H1 (cell line): ENCODE results near the gene MED12L.

Experiments
- EGR1 ChIP-seq: IDR thresholded peaks from 2 replicates; pipeline ENCODE4 v1.6.1; 2011; ENCODE audit warnings: low read depth, low read length, borderline replicate concordance
- EP300 ChIP-seq, 2 experiments: IDR thresholded peaks; 1 replicate in 1 of 2; 2 replicates in 1 of 2; pipeline ENCODE4 v1.6.1; 2011 to 2012; ENCODE audit warnings: low read depth in 2 of 2, low read length in 2 of 2, mild to moderate bottlenecking in 2 of 2, borderline replicate concordance in 1 of 2, inconsistent platforms in 1 of 2, moderate library complexity in 1 of 2
- EZH2 ChIP-seq: fragments of 200-600 bp; sonication (generic); IDR thresholded peaks from 2 replicates; pipeline ENCODE4 v1.7.1; 2012; ENCODE audit warnings: low read depth, mild to moderate bottlenecking, moderate library complexity, low read length, inconsistent platforms; ENCODE audit not compliant: severe bottlenecking
- FOSL1 ChIP-seq: IDR thresholded peaks from 2 replicates; pipeline ENCODE4 v1.6.1; 2011; ENCODE audit warnings: mild to moderate bottlenecking, low read depth, low read length, moderate library complexity; ENCODE audit not compliant: insufficient read depth
- GABPA ChIP-seq: IDR thresholded peaks from 2 replicates; pipeline ENCODE4 v1.6.1; 2011; ENCODE audit warnings: mild to moderate bottlenecking, low read length, moderate library complexity, borderline replicate concordance; ENCODE audit not compliant: insufficient read depth
- POLR2A ChIP-seq, 2 experiments: IDR thresholded peaks; 1 replicate in 1 of 2; 2 replicates in 1 of 2; pipeline ENCODE4 v1.6.1; 2011; ENCODE audit warnings: low read depth in 2 of 2, low read length in 2 of 2, mild to moderate bottlenecking in 2 of 2; ENCODE audit errors: control extremely low read depth in 1 of 2
- RFX5 ChIP-seq: IDR thresholded peaks from 2 replicates; pipeline ENCODE4 v1.6.1; 2011; ENCODE audit warnings: low read depth, low read length, improper control_type of control experiment, borderline replicate concordance
- SUZ12 ChIP-seq: fragments of 200-600 bp; sonication (generic); IDR thresholded peaks from 2 replicates; pipeline ENCODE4 v1.6.1; 2012; ENCODE audit warnings: mild to moderate bottlenecking, inconsistent platforms, low read length, moderate library complexity, mixed read lengths
- TAF1 ChIP-seq: IDR thresholded peaks from 2 replicates; pipeline ENCODE4 v1.6.1; 2011; ENCODE audit warnings: mild to moderate bottlenecking, low read depth, low read length
- TEAD4 ChIP-seq: IDR thresholded peaks from 2 replicates; pipeline ENCODE4 v1.6.1; 2012; ENCODE audit warnings: low read depth, low read length, inconsistent platforms, mixed read lengths
- YY1 ChIP-seq: IDR thresholded peaks from 2 replicates; pipeline ENCODE4 v1.6.1; 2011; ENCODE audit warnings: low read depth, mild to moderate bottlenecking, low read length
- TF ChIP-seq, protein P1 (sequence below), 3 experiments: IDR thresholded peaks; 1 replicate in 2 of 3; 2 replicates in 1 of 3; pipeline versions ENCODE4 v1.5.1 to v1.6.1; 2011; ENCODE audit warnings: low read length in 3 of 3, mild to moderate bottlenecking in 3 of 3, inconsistent platforms in 2 of 3, low read depth in 1 of 3, moderate library complexity in 1 of 3; ENCODE audit not compliant: insufficient read depth in 1 of 3; ENCODE audit errors: control extremely low read depth in 1 of 3
- TF ChIP-seq, protein P2 (sequence below): IDR thresholded peaks from 2 replicates; pipeline ENCODE4 v1.6.1; 2012; ENCODE audit warnings: inconsistent platforms
- TF ChIP-seq, protein P3 (sequence below): IDR thresholded peaks from 2 replicates; pipeline ENCODE4 v1.6.1; 2012; ENCODE audit warnings: low read length, inconsistent platforms

DNA sequence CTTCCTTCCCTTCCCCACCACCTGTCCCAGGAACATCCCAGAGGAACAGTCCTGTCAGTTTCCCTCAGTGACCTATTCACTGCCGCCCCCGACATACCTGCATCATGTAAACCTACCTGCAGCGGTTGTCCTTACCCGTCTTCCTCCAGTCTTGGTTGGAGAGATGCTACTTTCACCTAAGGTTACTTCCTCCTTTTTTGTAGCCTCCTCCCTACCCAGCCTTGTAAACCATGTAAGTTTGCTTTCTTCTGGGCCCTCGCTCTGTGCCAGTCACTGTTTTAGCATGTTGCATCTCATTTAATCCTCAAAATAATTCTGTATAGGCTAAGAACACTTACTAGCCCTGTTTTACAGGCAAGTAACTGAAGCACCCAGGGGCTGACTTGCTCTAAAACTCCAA lies 59.3 kb downstream of the MED12L start:
- TF ChIP-seq POLR2A (IDR thresholded peaks at IDR 0.05; ENCODE audit: control extremely low read depth in 1 of 2, low read depth in 2 of 2, low read length in 2 of 2): no peak
- no peak for TF ChIP-seq EGR1
- no peak for TF ChIP-seq EZH2
- TF ChIP-seq TAF1: no peak
- no peak for TF ChIP-seq YY1
- TF ChIP-seq, protein P1, sequence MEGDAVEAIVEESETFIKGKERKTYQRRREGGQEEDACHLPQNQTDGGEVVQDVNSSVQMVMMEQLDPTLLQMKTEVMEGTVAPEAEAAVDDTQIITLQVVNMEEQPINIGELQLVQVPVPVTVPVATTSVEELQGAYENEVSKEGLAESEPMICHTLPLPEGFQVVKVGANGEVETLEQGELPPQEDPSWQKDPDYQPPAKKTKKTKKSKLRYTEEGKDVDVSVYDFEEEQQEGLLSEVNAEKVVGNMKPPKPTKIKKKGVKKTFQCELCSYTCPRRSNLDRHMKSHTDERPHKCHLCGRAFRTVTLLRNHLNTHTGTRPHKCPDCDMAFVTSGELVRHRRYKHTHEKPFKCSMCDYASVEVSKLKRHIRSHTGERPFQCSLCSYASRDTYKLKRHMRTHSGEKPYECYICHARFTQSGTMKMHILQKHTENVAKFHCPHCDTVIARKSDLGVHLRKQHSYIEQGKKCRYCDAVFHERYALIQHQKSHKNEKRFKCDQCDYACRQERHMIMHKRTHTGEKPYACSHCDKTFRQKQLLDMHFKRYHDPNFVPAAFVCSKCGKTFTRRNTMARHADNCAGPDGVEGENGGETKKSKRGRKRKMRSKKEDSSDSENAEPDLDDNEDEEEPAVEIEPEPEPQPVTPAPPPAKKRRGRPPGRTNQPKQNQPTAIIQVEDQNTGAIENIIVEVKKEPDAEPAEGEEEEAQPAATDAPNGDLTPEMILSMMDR (IDR thresholded peaks at IDR 0.05; ENCODE audit: control extremely low read depth in 1 of 3, insufficient read depth in 1 of 3, low read depth in 1 of 3, low read length in 3 of 3): no peak
- TF ChIP-seq RFX5: no peak
- no peak for TF ChIP-seq GABPA
- TF ChIP-seq SUZ12: no peak
- TF ChIP-seq FOSL1: no peak
- TF ChIP-seq EP300 (IDR thresholded peaks at IDR 0.05; ENCODE audit: borderline replicate concordance in 1 of 2, low read depth in 2 of 2, low read length in 2 of 2): no peak
- TF ChIP-seq, protein P2, sequence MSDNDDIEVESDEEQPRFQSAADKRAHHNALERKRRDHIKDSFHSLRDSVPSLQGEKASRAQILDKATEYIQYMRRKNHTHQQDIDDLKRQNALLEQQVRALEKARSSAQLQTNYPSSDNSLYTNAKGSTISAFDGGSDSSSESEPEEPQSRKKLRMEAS: no peak
- TF ChIP-seq TEAD4: no peak
- TF ChIP-seq, protein P3, sequence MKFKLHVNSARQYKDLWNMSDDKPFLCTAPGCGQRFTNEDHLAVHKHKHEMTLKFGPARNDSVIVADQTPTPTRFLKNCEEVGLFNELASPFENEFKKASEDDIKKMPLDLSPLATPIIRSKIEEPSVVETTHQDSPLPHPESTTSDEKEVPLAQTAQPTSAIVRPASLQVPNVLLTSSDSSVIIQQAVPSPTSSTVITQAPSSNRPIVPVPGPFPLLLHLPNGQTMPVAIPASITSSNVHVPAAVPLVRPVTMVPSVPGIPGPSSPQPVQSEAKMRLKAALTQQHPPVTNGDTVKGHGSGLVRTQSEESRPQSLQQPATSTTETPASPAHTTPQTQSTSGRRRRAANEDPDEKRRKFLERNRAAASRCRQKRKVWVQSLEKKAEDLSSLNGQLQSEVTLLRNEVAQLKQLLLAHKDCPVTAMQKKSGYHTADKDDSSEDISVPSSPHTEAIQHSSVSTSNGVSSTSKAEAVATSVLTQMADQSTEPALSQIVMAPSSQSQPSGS: no peak
